Measurements from ENCODE around the gene HAVCR2. TPM values are rescaled to one million over a fixed set of nuclear protein-coding genes. Genes with fewer than 3 reads are reported as not detected.
A peak's percentile ranks its signal among the peaks of the same experiment; 100 is the strongest.
"Not testable (repeated sequence)": the region's sequence is repeated elsewhere in the genome, so short reads cannot be mapped to it uniquely, and the experiment has no call there.

The HAVCR2 gene
- total and polyA plus RNA-seq, 5 donors from 2014 or later: 4.0 to 9.7 (median 6.8) TPM

GRCh38 chr5:157056848-157057247 is 52.0 kb downstream of the HAVCR2 start:
- not testable (repeated sequence) for DNase-seq; ATAC-seq (ENCODE audit: low read depth in 2 of 2); H3K36me3 ChIP-seq (ENCODE audit: control insufficient read depth, insufficient read depth, low read length); H3K4me3 ChIP-seq (ENCODE audit: low read depth, low read length); H3K27ac Mint-ChIP-seq; H3K9me3 Mint-ChIP-seq; H3K27me3 ChIP-seq (ENCODE audit: control insufficient read depth, insufficient read depth, low read length); H3K4me3 Mint-ChIP-seq; H3K4me1 Mint-ChIP-seq; H3K9me3 ChIP-seq (ENCODE audit: control insufficient read depth in 2 of 2, low read length in 2 of 2); H3K36me3 Mint-ChIP-seq; H3K27me3 Mint-ChIP-seq; H3K4me1 ChIP-seq (ENCODE audit: control insufficient read depth, insufficient read depth, low read length, poor library complexity, severe bottlenecking); H3K27ac ChIP-seq (ENCODE audit: insufficient read depth, low read length, poor library complexity, severe bottlenecking)

- Histone ChIP-seq H3K9me3 (ENCODE audit: control insufficient read depth in 2 of 2, low read length in 2 of 2) (no peaks in the 10 kb centered on the region), H3K36me3 (ENCODE audit: control insufficient read depth, insufficient read depth, low read length) (no peaks in the 10 kb centered on the region), H3K27ac (ENCODE audit: insufficient read depth, low read length, poor library complexity, severe bottlenecking) (no peak overlapping the region), H3K4me1 (ENCODE audit: control insufficient read depth, insufficient read depth, low read length, poor library complexity, severe bottlenecking) (peaks cover 9% of the 10 kb centered on the region), H3K4me3 (ENCODE audit: low read depth, low read length) (no peak overlapping the region), H3K27me3 (ENCODE audit: control insufficient read depth, insufficient read depth, low read length) (no peaks in the 10 kb centered on the region)
- DNase-seq (no peak), ATAC-seq (ENCODE audit: low read depth in 2 of 2) (no peak)
- peaks cover 4% of the 10 kb centered on the region for H3K27me3 Mint-ChIP-seq
- peaks cover 0 to 5% (median 0%) of the 10 kb centered on the region in 7 donors for H3K9me3 Mint-ChIP-seq
- H3K36me3 Mint-ChIP-seq: peaks cover 14% of the 10 kb centered on the region
- H3K27ac Mint-ChIP-seq: peak overlapping the region in 2 of 3 donors; percentile 56 to 93
- H3K4me3 Mint-ChIP-seq: peak overlapping the region in 3 of 4 donors; percentile 4 to 88 (median 34)
- H3K4me1 Mint-ChIP-seq: peaks cover 22 to 55% (median 37%) of the 10 kb centered on the region in 4 donors
These were observed 57.1 kb downstream of the HAVCR2 start for GRCh38 chr5:157051604-157052245.

GRCh38 chr5:157050050-157050449 is 58.8 kb downstream of the HAVCR2 start:
- Histone ChIP-seq H3K27me3 (ENCODE audit: control insufficient read depth, insufficient read depth, low read length) (no peaks in the 10 kb centered on the region), H3K36me3 (ENCODE audit: control insufficient read depth, insufficient read depth, low read length) (no peaks in the 10 kb centered on the region), H3K9me3 (ENCODE audit: control insufficient read depth in 2 of 2, low read length in 2 of 2) (no peaks in the 10 kb centered on the region), H3K27ac (ENCODE audit: insufficient read depth, low read length, poor library complexity, severe bottlenecking) (peak overlapping the region; percentile 64), H3K4me1 (ENCODE audit: control insufficient read depth, insufficient read depth, low read length, poor library complexity, severe bottlenecking) (peaks cover 9% of the 10 kb centered on the region), H3K4me3 (ENCODE audit: low read depth, low read length) (peak overlapping the region; percentile 86)
- H3K9me3 Mint-ChIP-seq: peaks cover 0 to 5% (median 0%) of the 10 kb centered on the region in 7 donors
- ATAC-seq (ENCODE audit: low read depth in 2 of 2) (peak; percentile 53 to 70), DNase-seq (peak in 2 of 3 donors; percentile 16 to 75)
- H3K27ac Mint-ChIP-seq: peak overlapping the region; percentile 89 to 95 (median 93)
- peaks cover 4% of the 10 kb centered on the region for H3K27me3 Mint-ChIP-seq
- H3K4me3 Mint-ChIP-seq: peak overlapping the region; percentile 88 to 92 (median 90)
- peaks cover 24% of the 10 kb centered on the region for H3K36me3 Mint-ChIP-seq
- peaks cover 23 to 70% (median 44%) of the 10 kb centered on the region in 4 donors for H3K4me1 Mint-ChIP-seq

- Mint-ChIP-seq H3K4me3 (peak overlapping the region; percentile 88 to 92 (median 90)), H3K4me1 (peaks cover 26 to 74% (median 47%) of the 10 kb centered on the region in 4 donors), H3K36me3 (peaks cover 24% of the 10 kb centered on the region), H3K27me3 (peaks cover 4% of the 10 kb centered on the region), H3K27ac (peak overlapping the region; percentile 89 to 95 (median 93)), H3K9me3 (peaks cover 0 to 5% (median 0%) of the 10 kb centered on the region in 7 donors)
- H3K4me1 ChIP-seq (ENCODE audit: control insufficient read depth, insufficient read depth, low read length, poor library complexity, severe bottlenecking): peaks cover 13% of the 10 kb centered on the region
- H3K36me3 ChIP-seq (ENCODE audit: control insufficient read depth, insufficient read depth, low read length): no peaks in the 10 kb centered on the region
- ATAC-seq (ENCODE audit: low read depth in 2 of 2) (no peak), DNase-seq (no peak)
- peak overlapping the region; percentile 86 for H3K4me3 ChIP-seq (ENCODE audit: low read depth, low read length)
- H3K27me3 ChIP-seq (ENCODE audit: control insufficient read depth, insufficient read depth, low read length): no peaks in the 10 kb centered on the region
- H3K9me3 ChIP-seq (ENCODE audit: control insufficient read depth in 2 of 2, low read length in 2 of 2): no peaks in the 10 kb centered on the region
- H3K27ac ChIP-seq (ENCODE audit: insufficient read depth, low read length, poor library complexity, severe bottlenecking): peak overlapping the region; percentile 64
These were observed 59.2 kb downstream of the HAVCR2 start for GRCh38 chr5:157049605-157050004.

- Histone ChIP-seq H3K4me1 (ENCODE audit: control insufficient read depth, insufficient read depth, low read length, poor library complexity, severe bottlenecking) (peaks cover 14% of the 10 kb centered on the region), H3K27ac (ENCODE audit: insufficient read depth, low read length, poor library complexity, severe bottlenecking) (peak overlapping the region; percentile 1), H3K36me3 (ENCODE audit: control insufficient read depth, insufficient read depth, low read length) (no peaks in the 10 kb centered on the region), H3K4me3 (ENCODE audit: low read depth, low read length) (peak overlapping the region; percentile 65), H3K9me3 (ENCODE audit: control insufficient read depth in 2 of 2, low read length in 2 of 2) (no peaks in the 10 kb centered on the region), H3K27me3 (ENCODE audit: control insufficient read depth, insufficient read depth, low read length) (no peaks in the 10 kb centered on the region)
- DNase-seq (no peak), ATAC-seq (ENCODE audit: low read depth in 2 of 2) (no peak)
- Mint-ChIP-seq H3K9me3 (peaks cover 0 to 5% (median 0%) of the 10 kb centered on the region in 7 donors), H3K27ac (peak overlapping the region; percentile 89 to 95 (median 93)), H3K4me1 (peaks cover 27 to 85% (median 53%) of the 10 kb centered on the region in 4 donors), H3K27me3 (peaks cover 4% of the 10 kb centered on the region), H3K4me3 (peak overlapping the region; percentile 26 to 92 (median 88)), H3K36me3 (peaks cover 24% of the 10 kb centered on the region)
These were observed 60.9 kb downstream of the HAVCR2 start for GRCh38 chr5:157047898-157048297.

- H3K27me3 Mint-ChIP-seq; ATAC-seq (ENCODE audit: low read depth in 2 of 2); H3K9me3 ChIP-seq (ENCODE audit: control insufficient read depth in 2 of 2, low read length in 2 of 2); DNase-seq; H3K27ac ChIP-seq (ENCODE audit: insufficient read depth, low read length, poor library complexity, severe bottlenecking); H3K36me3 ChIP-seq (ENCODE audit: control insufficient read depth, insufficient read depth, low read length); H3K4me3 ChIP-seq (ENCODE audit: low read depth, low read length); H3K9me3 Mint-ChIP-seq; H3K27me3 ChIP-seq (ENCODE audit: control insufficient read depth, insufficient read depth, low read length): not testable (repeated sequence)
- Mint-ChIP-seq H3K4me3 (peak overlapping the region; percentile 7 to 89 (median 72)), H3K27ac (peak overlapping the region; percentile 89 to 95 (median 93)), H3K4me1 (peaks cover 27 to 82% (median 50%) of the 10 kb centered on the region in 4 donors), H3K36me3 (peaks cover 25% of the 10 kb centered on the region)
- H3K4me1 ChIP-seq (ENCODE audit: control insufficient read depth, insufficient read depth, low read length, poor library complexity, severe bottlenecking): peaks cover 14% of the 10 kb centered on the region
These were observed 61.8 kb downstream of the HAVCR2 start for GRCh38 chr5:157047016-157047415.

GRCh38 chr5:157046041-157046440 is 62.8 kb downstream of the HAVCR2 start:
- ATAC-seq (ENCODE audit: low read depth in 2 of 2) (peak in 1 of 2 donors; percentile 49), DNase-seq (no peak)
- Histone ChIP-seq H3K4me1 (ENCODE audit: control insufficient read depth, insufficient read depth, low read length, poor library complexity, severe bottlenecking) (peaks cover 14% of the 10 kb centered on the region), H3K36me3 (ENCODE audit: control insufficient read depth, insufficient read depth, low read length) (no peaks in the 10 kb centered on the region), H3K4me3 (ENCODE audit: low read depth, low read length) (no peak overlapping the region), H3K9me3 (ENCODE audit: control insufficient read depth in 2 of 2, low read length in 2 of 2) (no peaks in the 10 kb centered on the region), H3K27me3 (ENCODE audit: control insufficient read depth, insufficient read depth, low read length) (no peaks in the 10 kb centered on the region), H3K27ac (ENCODE audit: insufficient read depth, low read length, poor library complexity, severe bottlenecking) (no peak overlapping the region)
- Mint-ChIP-seq H3K36me3 (peaks cover 30% of the 10 kb centered on the region), H3K27me3 (peaks cover 7% of the 10 kb centered on the region), H3K4me1 (peaks cover 24 to 77% (median 45%) of the 10 kb centered on the region in 4 donors), H3K4me3 (peak overlapping the region in 3 of 4 donors; percentile 24 to 81 (median 34)), H3K27ac (peak overlapping the region; percentile 32 to 93 (median 89)), H3K9me3 (peaks cover 0 to 5% (median 0%) of the 10 kb centered on the region in 7 donors)

Data from CD4-positive, CD25-positive, alpha-beta regulatory T cell (primary cell).